Trophoblast cell (in vitro differentiated cells and primary cell): Measurements from ENCODE around the gene ATP8B3.

Experiments
- DNase-seq, 2 donors: peaks; one replicate each; pipeline ENCODE4 v3.0.0-alpha.2; 2016
- H2AFZ ChIP-seq: 2 replicates; pipeline ENCODE4 v1.6.1; 2013; ENCODE audit warnings: low read length, moderate library complexity, mild to moderate bottlenecking; ENCODE audit not compliant: insufficient read depth, poor library complexity
- H2AK5ac ChIP-seq: 2 replicates; pipeline ENCODE4 v1.6.1; 2013; ENCODE audit warnings: mild to moderate bottlenecking, low read length
- H2BK120ac ChIP-seq: 2 replicates; pipeline ENCODE4 v1.6.1; 2013; ENCODE audit warnings: low read length, mild to moderate bottlenecking, moderate library complexity; ENCODE audit not compliant: insufficient read depth, poor library complexity
- H2BK12ac ChIP-seq: 2 replicates; pipeline ENCODE4 v1.6.1; 2013; ENCODE audit warnings: mild to moderate bottlenecking, low read length, moderate library complexity
- H2BK5ac ChIP-seq: 2 replicates; pipeline ENCODE4 v1.6.1; 2013; ENCODE audit warnings: low read length, low read depth, moderate library complexity, mild to moderate bottlenecking; ENCODE audit not compliant: poor library complexity
- H3K14ac ChIP-seq: 2 replicates; pipeline ENCODE4 v1.6.1; 2013; ENCODE audit warnings: mild to moderate bottlenecking, low read length
- H3K18ac ChIP-seq: 2 replicates; pipeline ENCODE4 v1.6.1; 2013; ENCODE audit warnings: mild to moderate bottlenecking, low read length
- H3K23ac ChIP-seq: 2 replicates; pipeline ENCODE4 v1.6.1; 2013; ENCODE audit warnings: low read length
- H3K27ac ChIP-seq: 2 replicates; pipeline ENCODE4 v1.5.1; 2013; ENCODE audit warnings: low read depth, mild to moderate bottlenecking, inconsistent platforms, low read length, moderate library complexity
- H3K27me3 ChIP-seq: 2 replicates; pipeline ENCODE4 v1.6.1; 2013; ENCODE audit warnings: inconsistent platforms, mild to moderate bottlenecking, low read length, moderate library complexity; ENCODE audit not compliant: insufficient read depth
- H3K36me3 ChIP-seq, 2 experiments: 1 replicate in 1 of 2; 2 replicates in 1 of 2; pipeline ENCODE4 v1.6.1; 2013; ENCODE audit warnings: low read length in 2 of 2, mild to moderate bottlenecking in 2 of 2, moderate library complexity in 1 of 2; ENCODE audit not compliant: insufficient read depth in 2 of 2, control insufficient read depth in 1 of 2
- H3K4ac ChIP-seq: 2 replicates; pipeline ENCODE4 v1.6.1; 2013; ENCODE audit warnings: low read depth, mild to moderate bottlenecking, low read length, moderate library complexity
- H3K4me1 ChIP-seq, 2 experiments: 1 replicate in 1 of 2; 2 replicates in 1 of 2; pipeline ENCODE4 v1.6.1; 2013; ENCODE audit warnings: low read length in 2 of 2, mild to moderate bottlenecking in 2 of 2, moderate library complexity in 1 of 2; ENCODE audit not compliant: insufficient read depth in 2 of 2, control insufficient read depth in 1 of 2
- H3K4me2 ChIP-seq: 2 replicates; pipeline ENCODE4 v1.6.1; 2013; ENCODE audit warnings: inconsistent platforms, mild to moderate bottlenecking, low read length, moderate library complexity
- H3K4me3 ChIP-seq: 2 replicates; pipeline ENCODE4 v1.5.1; 2013; ENCODE audit warnings: mild to moderate bottlenecking, low read depth, low read length, inconsistent platforms
- H3K79me1 ChIP-seq: one replicate; pipeline ENCODE4 v1.6.1; 2013; ENCODE audit warnings: low read length
- H3K79me2 ChIP-seq: 2 replicates; pipeline ENCODE4 v1.6.1; 2013; ENCODE audit warnings: low read length, mild to moderate bottlenecking; ENCODE audit not compliant: control insufficient read depth, insufficient read depth, poor library complexity
- H3K9ac ChIP-seq: 2 replicates; pipeline ENCODE4 v1.6.1; 2013; ENCODE audit warnings: mild to moderate bottlenecking, low read length
- H3K9me3 ChIP-seq: 2 replicates; pipeline ENCODE4 v1.6.1; 2013; ENCODE audit warnings: low read depth, mild to moderate bottlenecking, control low read depth, inconsistent platforms, low read length; ENCODE audit not compliant: insufficient read depth
- H4K12ac ChIP-seq: 2 replicates; pipeline ENCODE4 v1.6.1; 2013; ENCODE audit warnings: low read depth, mild to moderate bottlenecking, low read length, moderate library complexity
- H4K8ac ChIP-seq: 2 replicates; pipeline ENCODE4 v1.6.1; 2013; ENCODE audit warnings: low read depth, mild to moderate bottlenecking, low read length, moderate library complexity
- H4K91ac ChIP-seq: one replicate; pipeline ENCODE4 v1.6.1; 2013; ENCODE audit warnings: low read depth, mild to moderate bottlenecking, low read length, moderate library complexity
- WGBS: extraction: QIAGEN DNeasy Blood & Tissue Kit; methylation state at CpG from one replicate; pipeline ENCODE4 v1.1.7; 2013; ENCODE audit warnings: missing lambda C conversion rate; ENCODE audit not compliant: insufficient read length, insufficient coverage; ENCODE audit errors: extremely low coverage; 5-methylcytosine and 5-hydroxymethylcytosine counted together

ATP8B3 gene

DNA sequence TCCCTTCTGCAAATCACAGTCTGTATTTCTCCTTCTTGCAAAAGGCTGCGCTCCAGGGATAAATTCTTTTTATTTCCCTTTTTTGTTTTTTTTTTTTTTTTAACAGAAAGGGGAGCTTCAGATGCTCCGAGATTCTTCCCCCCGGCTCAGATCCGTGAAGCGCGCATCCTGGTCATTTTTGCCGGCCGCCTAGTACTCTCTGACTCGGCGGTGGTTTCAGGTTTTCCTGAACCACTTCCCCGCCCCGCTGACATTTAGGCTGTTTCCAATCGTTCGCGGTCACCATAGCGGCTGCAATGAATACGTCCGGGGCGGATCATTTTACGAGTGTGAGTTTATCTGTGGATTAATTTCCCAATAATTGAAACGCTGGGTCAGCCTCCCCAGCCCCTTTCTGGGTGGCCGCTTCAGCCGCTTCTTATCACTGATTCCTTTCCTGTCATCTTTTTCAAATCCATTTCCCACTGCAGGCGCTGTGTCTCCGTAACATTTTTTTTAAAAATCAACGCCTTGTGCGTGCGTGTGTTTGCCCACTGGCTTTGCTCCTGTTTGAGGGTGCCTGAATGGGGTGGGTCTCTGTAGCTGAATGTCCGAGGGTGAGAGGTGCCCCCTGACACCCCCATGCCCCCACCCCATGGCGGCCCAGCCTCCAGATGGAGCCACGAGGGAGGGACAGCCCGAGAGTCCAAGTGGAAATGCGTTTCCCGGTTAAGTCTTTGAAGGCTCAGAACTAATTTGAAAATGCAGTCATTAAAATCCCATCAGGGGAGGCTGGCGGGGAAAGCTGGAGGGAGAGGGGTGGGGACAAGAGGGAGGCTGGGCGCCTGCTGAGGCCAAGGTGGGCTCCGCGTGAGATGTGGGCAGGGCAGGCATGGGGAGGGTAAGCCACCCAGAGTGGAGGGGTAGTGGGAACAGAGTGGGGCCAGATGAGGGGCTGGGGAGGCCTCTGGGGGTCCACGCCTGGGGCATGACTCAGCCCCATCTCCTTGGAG is 48.1 kb downstream of the ATP8B3 start:
- Histone ChIP-seq H3K4me3 (no peak overlapping the region), H3K36me3 (no peaks in the 10 kb centered on the region), H3K27ac (no peak overlapping the region), H4K91ac (no peak overlapping the region), H3K79me2 (no peaks in the 10 kb centered on the region), H2AFZ (no peak overlapping the region), H2BK12ac (no peak overlapping the region), H3K4me2 (no peak overlapping the region), H3K14ac (no peak overlapping the region), H3K79me1 (no peaks in the 10 kb centered on the region), H3K4ac (no peak overlapping the region), H3K4me1 (no peaks in the 10 kb centered on the region), H3K9me3 (peaks cover 17% of the 10 kb centered on the region), H2BK120ac (no peak overlapping the region), H2AK5ac (no peak overlapping the region), H4K12ac (no peak overlapping the region), H3K23ac (no peak overlapping the region), H3K18ac (no peak overlapping the region), H3K9ac (no peak overlapping the region), H3K27me3 (peaks cover 79% of the 10 kb centered on the region), H4K8ac (no peak overlapping the region), H2BK5ac (no peak overlapping the region)
- WGBS, result no CpG with 5 or more reads among the region's 39 CpGs
- DNase-seq, result no peak

DNA sequence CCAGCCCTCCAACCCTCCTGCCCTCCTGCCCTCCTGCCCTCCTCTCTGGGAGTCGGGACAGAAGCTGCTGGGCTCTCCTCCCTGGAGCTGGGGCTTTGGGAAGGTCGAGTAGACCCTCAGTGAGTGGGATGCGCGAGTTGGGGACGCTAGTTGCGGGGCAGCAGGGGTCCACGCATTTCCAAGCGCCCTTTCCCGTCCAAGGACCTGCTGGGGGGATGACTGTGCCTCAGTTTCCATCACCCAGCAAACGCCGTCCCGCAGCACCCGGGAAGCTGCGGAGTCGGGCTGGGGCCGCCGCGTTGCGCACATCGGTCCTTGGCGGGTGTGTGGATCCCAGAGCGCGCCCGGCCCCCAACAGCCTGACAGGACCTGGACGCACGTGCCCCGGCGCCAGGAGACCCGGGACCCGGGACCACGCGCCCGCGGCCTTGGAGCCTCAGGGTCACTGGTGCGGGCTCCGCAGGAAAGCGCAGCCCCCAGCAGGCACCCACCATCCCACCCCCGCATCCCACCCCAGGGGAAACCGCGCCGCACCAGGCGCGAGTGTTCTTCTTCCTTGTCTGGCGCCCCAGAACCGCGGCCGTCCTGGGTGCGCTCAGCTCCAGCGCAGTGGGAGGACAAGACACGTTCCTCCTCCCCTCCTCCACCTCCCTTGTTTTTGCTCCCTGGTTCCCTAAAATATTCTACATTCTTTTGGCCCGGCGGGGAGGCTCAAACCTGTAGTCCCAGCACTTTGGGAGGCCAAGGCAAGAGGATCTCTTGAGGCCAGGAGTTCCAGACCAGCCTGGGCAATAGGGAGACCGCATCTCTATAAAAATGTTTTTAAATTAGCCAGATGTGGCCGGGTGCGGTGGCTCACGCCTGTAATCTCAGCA is 49.6 kb downstream of the ATP8B3 start:
- Histone ChIP-seq H3K27me3 (peaks cover 91% of the 10 kb centered on the region), H3K23ac (no peak overlapping the region), H3K14ac (no peak overlapping the region), H3K4me3 (no peak overlapping the region), H3K4me1 (no peaks in the 10 kb centered on the region), H3K18ac (no peak overlapping the region), H3K4me2 (no peak overlapping the region), H3K4ac (no peak overlapping the region), H2BK120ac (no peak overlapping the region), H3K36me3 (no peaks in the 10 kb centered on the region), H3K79me1 (no peaks in the 10 kb centered on the region), H4K12ac (no peak overlapping the region), H2BK12ac (no peak overlapping the region), H2AK5ac (no peak overlapping the region), H3K9ac (no peak overlapping the region), H3K27ac (no peak overlapping the region), H4K91ac (no peak overlapping the region), H4K8ac (no peak overlapping the region), H2AFZ (no peak overlapping the region), H2BK5ac (no peak overlapping the region), H3K9me3 (peaks cover 17% of the 10 kb centered on the region), H3K79me2 (no peaks in the 10 kb centered on the region)
- WGBS, result no CpG with 5 or more reads among the region's 56 CpGs
- DNase-seq, result no peak

DNA sequence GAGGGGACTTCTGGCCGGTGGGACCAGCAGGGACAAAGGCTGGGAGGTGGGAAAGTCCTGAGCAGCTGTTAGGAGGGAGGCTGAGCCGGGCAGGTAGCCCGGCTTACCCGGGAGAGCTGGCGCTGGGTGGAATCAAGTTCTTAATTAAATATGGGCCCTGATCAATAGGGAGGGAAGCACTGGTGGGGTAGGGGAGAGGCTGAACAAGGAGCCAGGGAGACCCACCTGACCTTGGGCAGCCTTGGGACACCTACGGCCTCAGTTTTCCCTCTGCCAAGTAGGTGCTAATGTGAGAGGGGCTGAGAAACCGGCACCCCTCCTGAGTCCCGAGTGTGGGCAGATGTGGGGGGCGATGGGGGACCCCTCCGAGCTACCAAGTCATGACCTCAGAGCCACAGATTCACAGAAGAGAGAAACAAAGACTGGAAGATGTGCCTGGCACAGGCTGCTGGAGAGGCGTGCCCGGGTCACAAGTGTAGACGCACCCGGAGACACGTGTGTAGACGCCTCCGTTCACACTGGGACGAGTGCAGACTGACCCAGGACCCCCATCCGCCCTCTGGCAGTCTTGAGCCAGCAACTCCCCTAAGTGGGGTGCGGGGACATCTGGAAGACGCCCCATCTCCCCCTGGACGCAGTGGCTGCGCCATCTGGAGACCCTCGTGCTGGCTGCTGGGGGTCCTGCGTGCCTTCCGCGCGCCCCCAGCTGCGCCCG is 50.4 kb downstream of the ATP8B3 start:
- H3K4me1 ChIP-seq, result no peaks in the 10 kb centered on the region
- no peaks in the 10 kb centered on the region for H3K36me3 ChIP-seq
- H2BK5ac ChIP-seq, result no peak overlapping the region
- no peak overlapping the region for H2AFZ ChIP-seq
- no peak overlapping the region for H3K4me2 ChIP-seq
- H3K14ac ChIP-seq, result no peak overlapping the region
- H3K27ac ChIP-seq, result no peak overlapping the region
- H3K4me3 ChIP-seq, result no peak overlapping the region
- no peaks in the 10 kb centered on the region for H3K79me2 ChIP-seq
- no peak overlapping the region for H3K23ac ChIP-seq
- H3K18ac ChIP-seq, result no peak overlapping the region
- H2BK120ac ChIP-seq, result no peak overlapping the region
- no peak overlapping the region for H3K9ac ChIP-seq
- peaks cover 93% of the 10 kb centered on the region for H3K27me3 ChIP-seq
- H3K79me1 ChIP-seq, result no peaks in the 10 kb centered on the region
- H4K8ac ChIP-seq, result no peak overlapping the region
- H2AK5ac ChIP-seq, result no peak overlapping the region
- no CpG with 5 or more reads among the region's 30 CpGs for WGBS
- H3K4ac ChIP-seq, result no peak overlapping the region
- no peak overlapping the region for H4K91ac ChIP-seq
- H3K9me3 ChIP-seq, result peaks cover 18% of the 10 kb centered on the region
- no peak overlapping the region for H2BK12ac ChIP-seq
- H4K12ac ChIP-seq, result no peak overlapping the region
- DNase-seq, result no peak
